ENCODE results near the gene DLG2.
"Not testable (repeated sequence)": the region's sequence is repeated elsewhere in the genome, so short reads cannot be mapped to it uniquely, and the experiment has no call there.

DLG2 gene

DNA sequence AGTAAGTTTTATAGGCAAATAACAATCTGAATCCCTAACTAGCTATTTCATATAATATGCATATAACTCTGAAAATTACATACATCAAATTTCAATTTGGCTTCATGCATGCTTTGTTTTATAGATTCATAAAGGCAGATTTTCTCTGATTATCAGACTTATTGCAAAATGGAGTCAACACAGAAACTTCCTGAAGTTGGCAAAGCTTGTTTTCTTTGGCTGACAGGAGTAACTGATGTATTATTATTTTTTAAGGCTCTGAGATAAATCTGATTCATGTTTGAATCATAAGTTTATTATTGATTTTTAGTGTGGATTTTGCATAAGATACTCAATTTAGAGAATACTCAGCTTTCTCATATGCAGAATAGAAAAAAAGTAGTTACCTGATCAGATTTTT is 1984.6 kb downstream of the DLG2 start:
- DNase-seq (ENCODE audit: low read depth in 3 of 3) = no peak

- no peak for DNase-seq (ENCODE audit: low read depth in 3 of 3)
Measured at GRCh38 chr11:83641511-83641910, 1985.6 kb downstream of the DLG2 start.

DNA sequence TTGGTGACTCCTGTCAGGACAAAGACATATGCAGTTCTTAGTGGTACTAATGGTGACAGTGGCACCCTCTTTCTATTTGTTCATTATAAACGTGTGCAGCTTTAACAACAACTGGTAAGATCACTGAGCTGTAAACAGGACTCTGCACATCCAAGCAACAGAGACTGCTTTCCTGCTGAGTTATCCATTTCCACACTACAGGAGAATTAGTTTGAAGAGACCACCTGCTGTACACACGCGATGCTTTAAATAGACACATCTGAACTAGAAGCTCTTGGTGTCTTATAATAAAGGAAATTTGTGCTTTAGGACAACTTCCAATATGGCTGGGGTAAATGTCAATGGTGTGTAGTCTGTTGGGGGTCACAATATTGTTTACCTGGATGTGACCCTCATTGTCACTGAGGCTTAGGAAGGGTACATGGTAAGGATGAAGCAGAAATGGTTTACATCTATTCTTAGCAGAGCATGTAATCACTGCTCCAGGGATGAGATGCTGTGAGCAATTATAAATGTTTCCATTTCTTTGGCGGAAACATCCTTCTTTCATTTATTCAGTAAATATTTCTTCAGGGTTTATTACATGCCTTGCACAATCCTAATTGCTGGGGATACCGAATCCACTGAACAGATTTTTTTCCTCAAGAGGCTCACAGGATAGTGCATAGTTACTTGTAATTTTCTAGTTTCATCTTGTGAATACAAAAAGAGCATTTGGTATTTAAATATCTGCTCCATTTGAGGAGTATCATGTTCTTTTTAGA is 1987.0 kb downstream of the DLG2 start:
- no peak for DNase-seq (ENCODE audit: low read depth in 3 of 3)

GRCh38 chr11:83635166-83635565 is 1992.0 kb downstream of the DLG2 start:
- no peak for DNase-seq (ENCODE audit: low read depth in 3 of 3)

GRCh38 chr11:83630211-83630610 is 1996.9 kb downstream of the DLG2 start:
- no peak for DNase-seq (ENCODE audit: low read depth in 3 of 3)

DNA sequence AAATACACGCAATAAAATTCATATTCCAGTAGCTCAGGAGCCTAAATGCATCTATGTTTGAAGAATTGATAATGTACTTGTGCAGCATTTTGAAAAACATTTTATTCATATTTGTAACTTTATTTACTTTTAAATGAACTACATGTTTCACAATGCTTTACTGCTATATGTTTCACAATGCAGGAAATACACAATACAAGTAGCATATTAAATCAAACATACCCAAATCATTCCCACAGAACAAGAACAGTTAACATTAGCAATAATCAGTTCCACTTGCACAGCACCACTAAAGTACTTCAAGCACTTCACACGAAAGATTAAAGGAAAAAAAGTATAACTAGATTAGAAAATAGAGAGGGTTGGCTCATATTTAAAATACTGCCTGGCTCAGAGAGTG is 1997.4 kb downstream of the DLG2 start:
- DNase-seq (ENCODE audit: low read depth in 3 of 3) = no peak

DNA sequence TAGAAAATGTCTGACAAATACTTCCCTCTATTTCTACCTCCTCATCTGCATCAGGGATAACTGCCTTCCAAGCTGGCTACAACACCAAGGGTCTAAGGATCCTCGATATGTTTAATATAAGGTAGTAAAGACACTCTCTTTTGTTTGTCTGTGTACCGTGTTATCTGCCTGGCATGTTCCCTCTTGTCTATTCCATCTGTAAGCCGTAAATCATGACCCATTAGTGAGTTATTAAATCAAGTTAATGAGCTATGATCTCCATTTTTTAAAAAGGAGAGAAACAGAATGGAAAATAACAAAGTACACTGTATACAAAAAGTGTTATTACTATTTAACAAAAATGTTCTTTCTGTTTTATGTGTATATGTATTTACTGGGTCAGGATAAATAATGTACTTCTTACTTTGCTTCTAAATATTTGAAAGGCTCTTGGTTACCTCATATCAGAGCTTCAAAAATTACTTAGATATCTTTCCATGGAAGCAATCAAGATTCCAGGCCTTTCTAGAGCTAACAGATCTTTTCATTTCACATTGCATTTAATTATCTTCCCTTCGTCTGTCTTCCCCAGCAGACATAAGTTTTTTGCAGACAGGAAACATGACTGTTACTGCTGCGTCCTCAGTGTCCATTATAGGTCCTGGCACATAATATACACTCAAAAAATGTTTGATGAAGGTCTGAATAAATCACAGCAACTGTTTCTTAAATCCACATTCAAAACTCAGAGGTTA is 1998.4 kb downstream of the DLG2 start:
- DNase-seq (ENCODE audit: low read depth in 3 of 3) = no peak

GRCh38 chr11:83625336-83625735 is 2001.8 kb downstream of the DLG2 start:
- no peak for DNase-seq (ENCODE audit: low read depth in 3 of 3)

DNA sequence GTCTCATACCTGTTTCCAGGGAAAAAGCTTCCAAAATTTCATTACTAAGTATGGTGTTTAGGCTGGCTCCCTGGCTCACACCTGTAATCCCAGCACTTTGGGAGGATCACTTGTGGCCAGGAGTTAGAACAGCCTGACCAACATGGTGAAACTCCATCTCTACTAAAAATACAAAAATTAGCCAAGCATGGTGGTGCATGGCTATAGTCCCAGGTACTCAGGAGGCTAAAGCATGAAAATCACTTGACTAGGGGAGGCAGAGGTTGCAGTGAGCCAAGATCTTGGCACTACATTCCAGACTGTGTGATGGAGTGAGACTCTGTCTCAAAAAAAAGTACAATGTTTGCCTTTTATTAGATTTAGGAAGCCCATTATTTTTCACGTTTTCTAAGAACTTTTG is 2009.5 kb downstream of the DLG2 start:
- DNase-seq (ENCODE audit: low read depth in 3 of 3) = no peak

- no peak for DNase-seq (ENCODE audit: low read depth in 3 of 3)
Measured at GRCh38 chr11:83613767-83614121, 2013.4 kb downstream of the DLG2 start.

DNA sequence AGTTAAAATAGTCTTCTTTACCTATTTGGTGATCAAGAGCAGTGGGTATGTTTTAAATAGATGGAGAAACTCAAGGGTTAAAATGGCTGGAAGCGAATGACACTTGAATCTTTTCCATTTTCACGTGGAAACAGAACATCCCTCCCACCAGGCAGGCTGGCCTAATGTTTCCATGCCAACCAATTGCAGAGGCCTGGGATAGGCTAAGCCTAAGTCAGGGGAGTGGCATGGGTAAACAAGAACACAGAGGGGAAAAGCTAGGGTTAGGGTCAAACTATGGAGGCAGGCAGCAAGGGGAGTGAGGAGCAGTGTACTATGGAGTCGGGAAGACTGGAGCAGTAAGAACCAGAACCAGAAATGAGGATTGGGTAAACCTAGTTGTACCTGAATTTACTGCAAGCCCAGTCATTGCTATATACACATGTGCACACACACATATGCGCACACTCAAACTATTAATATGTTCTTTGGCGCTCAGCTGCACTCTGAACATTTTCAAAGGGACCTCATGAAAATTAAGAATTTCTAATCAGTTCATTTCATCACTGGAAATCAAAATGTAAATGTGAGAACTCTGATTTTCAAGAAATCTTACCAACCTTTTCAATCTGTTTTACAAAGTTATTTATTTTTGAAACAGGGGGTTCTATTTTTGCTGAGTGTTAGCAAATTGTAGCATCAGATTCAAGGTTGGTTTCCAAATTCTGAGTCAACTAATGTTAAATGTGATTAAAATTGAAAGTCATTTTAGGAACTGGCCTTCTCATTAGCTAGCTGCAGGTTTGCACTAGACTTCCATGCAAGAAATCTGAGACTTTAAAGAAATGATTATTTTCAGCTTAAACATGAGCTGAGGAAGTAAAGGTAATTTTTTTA is 2014.0 kb downstream of the DLG2 start:
- no peak for DNase-seq (ENCODE audit: low read depth in 3 of 3)

DNA sequence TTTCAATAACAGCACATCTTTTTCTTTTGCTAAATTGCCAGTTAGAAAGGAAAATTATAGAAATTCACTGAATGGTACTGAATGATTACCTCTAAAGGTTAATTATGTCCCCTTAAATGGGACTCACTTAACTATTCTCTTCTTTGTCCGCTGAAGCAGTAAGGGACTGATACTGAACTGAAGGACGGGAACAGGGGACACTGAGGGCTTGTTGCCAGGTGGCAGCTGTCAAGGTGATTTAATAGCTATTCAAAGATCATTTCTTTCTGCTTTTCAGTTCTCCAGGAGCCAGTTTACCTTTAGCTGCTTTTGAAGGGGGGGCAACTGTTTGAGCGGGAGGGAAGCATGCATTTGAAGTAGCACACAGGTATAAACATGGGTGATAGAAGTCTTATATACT is 2015.5 kb downstream of the DLG2 start:
- DNase-seq (ENCODE audit: low read depth in 3 of 3) = no peak

DNA sequence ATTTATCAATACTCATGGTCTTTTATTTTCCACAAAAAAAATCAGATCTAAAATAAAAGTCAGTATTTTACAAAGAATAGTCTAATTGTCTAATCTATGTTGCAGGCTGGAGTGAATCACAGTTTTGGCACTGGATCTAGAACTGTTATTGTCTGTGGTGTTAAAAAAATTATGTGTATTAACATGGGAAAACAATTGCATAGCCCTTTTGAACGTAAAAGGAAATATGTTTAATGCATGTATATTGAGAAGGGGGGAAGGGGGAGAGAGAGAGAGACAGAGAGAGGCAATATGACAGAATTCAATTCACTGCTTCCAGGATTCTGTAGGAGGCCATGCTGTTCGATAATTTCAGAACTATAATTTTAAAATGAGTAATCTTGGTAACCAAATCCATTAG is 2016.1 kb downstream of the DLG2 start:
- no peak for DNase-seq (ENCODE audit: low read depth in 3 of 3)

DNA sequence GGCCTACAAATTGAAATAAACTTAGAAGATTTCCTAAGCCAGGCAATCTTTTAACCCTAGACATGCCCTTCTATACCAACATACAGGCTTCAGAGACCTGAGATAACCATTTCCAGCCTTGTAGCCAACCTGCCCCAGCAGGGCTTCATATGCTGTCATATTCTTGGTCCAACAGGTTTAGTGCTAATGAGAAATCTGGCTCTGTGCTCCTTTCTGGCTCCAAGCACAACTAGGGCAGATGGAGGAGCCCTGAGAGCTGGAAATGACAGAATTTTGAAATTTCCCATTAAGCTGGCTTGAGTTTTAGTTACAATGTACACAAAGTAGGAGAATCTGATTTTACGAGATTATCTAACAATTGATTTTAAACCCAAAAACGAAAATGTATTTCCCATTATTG is 2018.0 kb downstream of the DLG2 start:
- DNase-seq (ENCODE audit: low read depth in 3 of 3) = no peak

GRCh38 chr11:83608571-83608970 is 2018.6 kb downstream of the DLG2 start:
- no peak for DNase-seq (ENCODE audit: low read depth in 3 of 3)

- no peak for DNase-seq (ENCODE audit: low read depth in 3 of 3)
Measured at GRCh38 chr11:83601914-83602527, 2025.1 kb downstream of the DLG2 start.

DNA sequence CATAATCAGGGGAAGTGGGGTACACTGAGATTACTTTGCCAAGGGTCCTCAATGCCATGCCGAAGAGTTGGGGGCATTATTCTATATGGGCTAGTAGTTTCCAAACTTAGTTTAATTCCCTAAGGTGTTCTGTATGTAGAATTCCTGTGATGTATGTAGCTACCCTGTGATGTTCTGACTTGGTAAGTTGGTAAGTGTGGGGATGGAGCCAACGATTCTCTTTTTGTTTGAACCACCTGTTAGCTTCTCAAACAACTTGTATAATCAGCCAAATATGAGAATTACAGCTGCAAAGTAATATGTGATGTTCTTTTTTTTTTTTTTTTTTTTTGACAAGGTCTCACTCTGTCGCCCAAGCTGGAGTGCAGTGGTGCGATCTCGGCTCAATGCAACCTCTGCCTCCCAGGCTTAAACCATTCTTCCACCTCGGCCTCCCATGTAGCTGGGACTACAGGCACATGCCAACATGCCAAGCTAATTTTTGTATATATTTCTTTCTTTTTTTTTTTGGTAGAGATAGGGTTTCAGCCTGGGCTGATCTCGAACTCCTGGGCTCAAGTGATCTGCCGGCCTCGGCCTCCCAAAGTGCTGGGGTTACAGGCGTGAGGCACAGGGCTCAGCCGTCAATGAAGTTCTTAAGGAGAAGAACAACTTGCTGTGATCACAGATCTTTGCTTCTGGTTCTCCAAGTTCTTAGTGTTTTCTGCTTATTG is 2025.8 kb downstream of the DLG2 start:
- no peak for DNase-seq (ENCODE audit: low read depth in 3 of 3)

DNA sequence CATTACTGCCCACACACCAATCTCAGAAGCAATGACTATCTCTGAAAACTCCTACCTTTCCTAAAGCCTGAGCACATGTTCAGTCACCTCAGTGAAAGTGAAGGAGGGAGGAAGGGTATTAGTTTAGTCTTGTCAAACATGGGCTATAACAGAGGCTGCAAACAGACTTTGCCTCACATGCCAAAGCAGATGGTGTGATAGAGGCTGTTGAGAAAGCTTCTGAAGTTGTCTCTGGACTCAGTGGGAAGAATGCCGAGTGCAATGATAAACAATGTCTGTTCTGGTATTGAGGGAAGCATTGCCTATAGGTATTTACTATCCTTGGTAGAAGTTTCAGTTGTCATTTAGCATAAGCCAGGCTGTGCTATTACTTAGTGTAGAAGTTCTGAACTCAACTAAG is 2026.5 kb downstream of the DLG2 start:
- no peak for DNase-seq (ENCODE audit: low read depth in 3 of 3)

GRCh38 chr11:83599066-83599465 is 2028.1 kb downstream of the DLG2 start:
- DNase-seq (ENCODE audit: low read depth in 3 of 3) = no peak

DNA sequence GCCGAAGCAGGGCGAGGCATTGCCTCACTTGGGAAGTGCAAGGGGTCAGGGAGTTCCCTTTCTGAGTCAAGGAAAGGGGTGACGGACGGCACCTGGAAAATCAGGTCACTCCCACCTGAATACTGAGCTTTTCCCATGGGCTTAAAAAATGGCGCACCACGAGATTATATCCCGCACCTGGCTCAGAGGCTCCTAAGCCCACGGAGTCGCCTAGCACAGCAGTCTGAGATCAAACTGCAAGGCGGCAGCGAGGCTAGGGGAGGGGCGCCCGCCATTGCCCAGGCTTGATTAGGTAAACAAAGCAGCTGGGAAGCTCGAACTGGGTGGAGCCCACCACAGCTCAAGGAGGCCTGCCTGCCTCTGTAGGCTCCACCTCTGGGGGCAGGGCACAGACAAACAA is 2039.3 kb downstream of the DLG2 start:
- DNase-seq (ENCODE audit: low read depth in 3 of 3) = not testable (repeated sequence)

- DNase-seq (ENCODE audit: low read depth in 3 of 3) = no peak
Measured at GRCh38 chr11:83583757-83584366, 2043.3 kb downstream of the DLG2 start.

All from stimulated activated CD4-positive, alpha-beta T cell treated with anti-CD3 and anti-CD28 coated beads, TNF-alpha, amount 100 ng/mL, for 24 hours (primary cell).